Activated T-cell treated with anti-CD3 and anti-CD28 coated beads for 4 hours (primary cell): ENCODE data around the gene SUSD2.
"Not testable (repeated sequence)": the region's sequence is repeated elsewhere in the genome, so short reads cannot be mapped to it uniquely, and the experiment has no call there.

Source experiments
- DNase-seq: peaks from one replicate; pipeline ENCODE4 v3.0.0-alpha.2; 2020

The SUSD2 gene

DNA sequence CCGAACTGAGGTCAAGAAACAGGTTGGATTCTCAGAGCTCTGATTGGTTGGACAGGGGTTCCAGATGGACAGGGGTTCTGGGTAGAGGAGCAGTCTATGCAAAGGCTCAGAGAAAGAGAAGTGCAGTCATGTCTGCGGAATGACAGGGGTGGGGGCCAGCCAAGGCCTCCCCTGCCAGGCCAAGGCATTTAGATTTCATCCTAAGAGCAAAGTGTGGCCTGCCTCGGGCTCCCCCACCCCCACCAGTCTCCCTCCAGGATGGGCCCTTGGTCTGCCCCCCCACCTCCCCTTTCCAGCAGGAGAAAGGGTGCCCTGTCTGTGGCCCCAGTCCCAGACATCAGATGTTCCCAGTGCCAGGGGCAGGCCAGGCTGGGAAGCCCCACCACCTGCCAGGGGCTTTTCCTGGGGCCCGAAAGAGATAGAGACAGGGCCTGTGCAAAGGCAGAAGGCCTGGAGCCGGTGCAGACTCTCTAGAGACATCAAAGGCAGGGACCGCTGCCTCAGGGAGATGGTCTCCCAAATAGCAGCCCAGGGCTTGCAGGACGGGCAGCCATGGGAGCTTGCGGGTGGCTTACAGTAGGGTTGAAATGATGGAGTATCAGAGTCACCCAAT, 9.4 kb downstream of the SUSD2 start:
- no peak for DNase-seq

DNA sequence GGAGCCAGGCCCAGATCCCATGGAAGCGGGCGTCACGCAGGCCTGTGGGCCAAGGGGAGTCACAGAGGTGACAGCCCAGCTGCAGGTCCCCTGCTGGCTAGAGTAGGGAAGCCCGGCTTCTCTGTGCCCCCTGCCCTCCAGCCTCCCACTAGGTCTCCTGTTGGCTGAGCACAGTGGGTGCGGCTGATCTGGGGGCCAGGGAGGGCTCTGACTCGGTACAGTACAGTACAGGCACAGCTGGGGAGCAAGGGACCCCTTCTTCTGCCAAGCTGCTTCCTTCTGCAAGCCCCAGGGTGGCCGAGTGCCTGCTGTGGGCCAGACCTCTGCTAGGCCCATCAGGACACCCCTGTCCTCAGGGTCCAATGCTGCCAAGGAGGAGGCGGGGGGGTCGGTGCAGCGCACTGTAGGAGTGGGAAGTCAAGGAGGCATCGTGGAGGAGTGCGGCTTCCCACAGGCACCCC, 10.1 kb downstream of the SUSD2 start:
- DNase-seq = no peak

- no peak for DNase-seq
Measured at GRCh38 chr22:24191893-24192292, 10.6 kb downstream of the SUSD2 start.

DNA sequence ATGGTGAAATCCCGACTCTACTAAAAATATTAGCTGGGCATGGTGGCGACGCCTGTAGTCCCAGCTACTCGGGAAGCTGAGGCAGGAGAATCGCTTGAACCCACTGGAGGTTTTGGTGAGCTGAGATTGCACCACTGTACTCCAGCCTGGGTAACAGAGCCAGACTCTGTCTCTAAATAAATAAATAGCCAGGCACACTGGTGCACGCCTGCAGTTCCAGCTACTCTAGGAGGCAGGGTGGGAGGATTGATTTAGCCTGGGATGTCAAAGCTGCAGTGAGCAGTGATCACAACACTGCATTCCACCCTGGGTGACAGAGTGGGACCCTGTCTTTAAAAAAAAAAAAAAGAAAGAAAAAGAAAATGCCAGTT, 17.4 kb downstream of the SUSD2 start:
- no peak for DNase-seq

- DNase-seq = no peak
Measured at GRCh38 chr22:24200619-24201212, 19.4 kb downstream of the SUSD2 start.

DNA sequence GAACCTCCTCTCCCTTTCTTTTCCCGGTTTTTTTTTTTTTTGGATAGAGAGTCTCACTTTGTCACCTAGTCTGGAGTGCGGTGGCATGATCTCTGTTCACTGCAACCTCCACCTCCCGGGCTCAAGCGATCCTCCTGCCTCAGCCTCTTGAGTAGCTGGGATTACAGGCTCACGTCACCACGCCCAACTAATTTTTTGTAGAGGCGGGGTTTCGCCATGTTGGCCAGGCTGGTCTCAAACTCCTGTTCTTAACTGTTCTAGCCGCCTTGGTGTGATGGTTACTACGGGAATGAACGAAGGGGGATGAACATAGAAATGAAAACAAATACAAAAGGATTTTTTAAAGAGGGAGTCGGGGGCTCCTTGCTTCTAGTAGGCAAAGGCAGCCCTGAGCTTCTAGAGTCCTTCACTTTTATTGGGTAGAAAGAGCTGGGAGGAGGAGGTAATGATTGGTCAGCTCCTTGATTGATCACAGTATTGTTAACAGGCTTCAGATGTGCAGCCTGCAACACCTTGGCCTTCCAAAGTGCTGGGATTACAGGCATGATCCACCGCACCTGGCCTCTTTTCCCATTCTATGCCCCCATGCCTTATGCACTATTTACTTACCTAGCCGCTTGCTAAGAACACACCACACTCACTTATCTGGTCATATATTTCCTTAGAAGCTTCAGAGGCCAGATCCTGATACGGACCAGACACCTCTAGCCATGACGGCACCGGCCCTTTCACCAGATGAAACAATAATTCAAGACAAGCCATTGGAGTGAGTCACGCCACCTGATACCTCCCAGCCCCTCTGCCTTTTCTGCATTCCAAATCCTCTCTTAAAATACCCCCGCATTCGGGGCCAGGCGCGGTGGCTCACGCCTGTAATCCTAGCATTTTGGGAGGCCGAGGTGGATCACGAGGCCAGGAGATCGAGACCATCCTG, 20.7 kb downstream of the SUSD2 start:
- no peak for DNase-seq

DNA sequence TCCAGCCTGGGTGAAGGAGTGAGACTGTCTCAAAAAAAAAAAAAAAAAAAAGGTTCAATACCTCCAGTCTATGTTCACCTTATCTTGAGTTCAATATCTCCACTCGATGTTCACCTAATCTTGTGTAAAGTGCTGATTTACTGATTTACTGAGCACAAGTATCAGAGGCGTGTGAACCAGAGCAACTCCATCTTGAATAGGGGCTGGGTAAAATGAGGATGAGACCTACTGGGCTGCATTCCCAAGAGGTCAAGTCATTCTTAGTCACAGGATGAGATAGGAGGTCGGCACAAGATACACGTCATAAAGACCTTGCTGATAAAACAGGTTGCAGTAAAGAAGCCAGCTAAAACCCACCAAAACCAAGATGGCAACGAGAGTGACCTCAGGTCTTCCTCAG, 22.6 kb downstream of the SUSD2 start:
- not testable (repeated sequence) for DNase-seq

- DNase-seq = no peak
Measured at GRCh38 chr22:24205438-24206195, 24.3 kb downstream of the SUSD2 start.

DNA sequence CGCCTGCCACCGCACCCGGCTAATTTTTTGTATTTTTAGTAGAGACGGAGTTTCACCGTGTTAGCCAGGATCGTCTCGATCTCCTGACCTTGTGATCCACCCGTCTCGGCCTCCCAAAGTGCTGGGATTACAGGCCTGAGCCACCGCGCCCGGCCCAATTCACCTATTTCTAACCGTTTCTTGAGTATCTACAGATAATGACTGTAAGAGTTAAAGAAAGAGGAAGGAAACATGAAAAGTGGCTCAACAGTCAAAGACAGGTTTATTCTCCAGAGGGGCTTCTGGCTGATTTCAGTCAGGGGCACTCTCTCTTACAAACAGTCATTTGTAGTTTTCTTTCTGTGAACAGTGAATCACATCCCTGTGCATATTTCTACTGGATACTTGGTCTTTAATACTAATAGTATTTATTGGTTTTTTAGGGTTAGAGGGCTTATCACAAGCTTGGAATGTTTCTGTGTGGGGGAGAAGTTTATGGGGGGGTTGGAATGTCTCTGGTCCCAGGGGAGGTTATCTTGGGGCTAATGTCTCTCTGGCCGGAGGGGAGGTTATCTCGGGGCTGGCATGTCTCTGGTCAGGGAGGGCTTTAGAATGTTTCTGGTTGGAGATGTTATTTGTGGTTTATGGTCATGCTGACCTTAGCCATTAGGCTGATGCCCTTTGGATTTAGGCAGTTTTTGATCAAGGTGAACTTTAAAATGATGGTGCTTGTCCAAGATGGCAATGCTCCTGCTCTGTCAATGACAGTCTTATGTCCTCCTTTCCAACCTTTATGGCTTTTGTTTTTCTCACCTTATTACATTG, 25.4 kb downstream of the SUSD2 start:
- DNase-seq = not testable (repeated sequence)

GRCh38 chr22:24207264-24208011, 26.2 kb downstream of the SUSD2 start:
- DNase-seq = no peak

GRCh38 chr22:24208012-24208749, 26.9 kb downstream of the SUSD2 start:
- no peak for DNase-seq

- no peak for DNase-seq
Measured at GRCh38 chr22:24209016-24209415, 27.7 kb downstream of the SUSD2 start.

DNA sequence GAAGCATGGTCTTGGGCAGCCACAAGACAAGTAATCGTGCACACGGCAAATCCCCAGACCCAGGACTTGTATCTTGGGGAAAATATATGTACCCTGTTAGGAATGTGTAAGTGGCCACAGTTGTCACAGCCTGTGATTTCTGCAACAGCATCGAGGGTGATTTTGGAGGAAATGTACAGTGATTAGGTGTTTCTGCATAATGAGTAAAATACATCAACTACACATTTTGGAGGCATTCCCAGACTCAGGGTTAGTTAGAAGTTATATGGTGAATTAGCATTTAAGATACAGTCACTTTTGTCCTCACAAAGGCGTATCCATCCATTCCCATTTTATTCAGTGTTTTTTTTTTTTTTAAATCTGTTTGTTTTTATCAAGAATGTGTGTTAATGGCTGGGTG, 28.4 kb downstream of the SUSD2 start:
- DNase-seq = no peak

DNA sequence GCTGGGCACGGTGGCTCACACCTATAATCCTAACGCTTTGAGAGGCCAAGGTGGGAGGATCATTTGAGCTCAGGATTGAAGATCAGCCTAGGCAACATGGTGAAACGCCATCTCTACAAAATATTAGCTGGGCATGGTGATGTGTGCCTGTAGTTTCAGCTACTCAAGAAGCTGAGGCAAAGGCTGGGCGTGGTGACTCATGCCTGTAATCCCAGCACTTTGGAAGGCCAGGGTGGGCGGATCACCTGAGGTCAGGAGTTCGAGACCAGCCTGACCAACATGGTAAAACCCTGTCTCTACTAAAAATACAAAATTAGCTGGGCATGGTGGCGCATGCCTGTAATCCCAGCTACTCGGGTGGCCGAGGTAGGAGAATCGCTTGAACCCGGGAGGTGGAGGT, 29.1 kb downstream of the SUSD2 start:
- not testable (repeated sequence) for DNase-seq

DNA sequence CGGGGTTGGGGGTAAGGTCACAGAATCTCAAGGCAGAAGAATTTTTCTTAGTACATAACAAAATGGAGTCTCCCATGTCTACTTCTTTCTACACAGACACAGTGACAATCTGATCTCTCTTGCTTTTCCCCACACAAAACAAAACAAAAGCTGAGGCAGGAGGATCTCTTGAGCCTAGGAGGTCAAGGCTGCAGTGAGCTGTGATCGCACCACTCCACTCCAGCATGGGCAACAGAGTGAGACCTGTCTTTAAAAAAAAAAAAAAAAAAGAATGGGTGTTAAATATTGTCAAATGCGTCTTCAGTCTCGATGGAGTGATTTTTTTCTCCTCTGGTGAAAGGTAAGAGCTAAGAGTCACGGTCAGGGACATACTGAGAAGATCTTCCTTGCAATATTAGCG, 30.4 kb downstream of the SUSD2 start:
- DNase-seq = not testable (repeated sequence)

- DNase-seq = not testable (repeated sequence)
Measured at GRCh38 chr22:24213111-24213510, 31.8 kb downstream of the SUSD2 start.

DNA sequence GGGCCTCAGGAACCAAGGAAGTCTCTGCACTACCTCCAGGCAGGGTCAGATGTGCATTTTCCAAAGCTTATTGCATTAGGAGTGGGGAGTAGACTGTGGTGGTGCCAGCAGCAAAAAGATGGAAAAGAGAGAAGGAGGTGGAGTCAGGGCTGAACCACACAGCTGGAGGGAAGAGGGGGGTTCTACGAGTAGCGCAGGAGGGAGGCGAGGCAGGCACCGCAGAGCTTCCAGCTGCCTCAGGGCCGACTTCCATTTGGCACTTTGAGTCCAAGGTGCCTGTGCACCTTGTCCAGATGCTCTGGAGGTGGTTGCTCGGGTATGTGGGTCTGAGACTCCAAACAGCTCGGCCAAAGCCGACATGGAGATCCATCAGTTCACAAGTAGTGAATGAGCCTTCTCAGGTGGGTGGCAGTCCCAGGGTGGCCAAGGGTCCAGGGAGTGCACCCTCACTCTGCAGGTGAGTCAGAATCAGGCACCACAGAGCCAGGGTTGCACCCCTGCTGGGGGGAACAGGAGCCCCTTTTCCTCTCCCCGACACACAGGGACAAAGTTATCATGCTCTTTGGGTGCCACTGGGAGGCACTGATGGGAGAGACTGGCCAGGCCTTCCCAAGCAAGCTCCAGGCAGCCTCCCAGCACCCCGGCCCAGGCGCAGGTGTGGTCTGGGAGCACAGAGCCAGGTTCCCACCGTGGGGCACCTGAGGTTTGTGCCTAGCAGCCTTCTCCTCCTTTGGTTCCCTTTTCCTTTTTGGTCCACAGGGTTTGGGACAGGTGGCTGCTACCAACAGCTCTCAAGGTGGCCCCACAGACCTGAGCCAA, 33.4 kb downstream of the SUSD2 start:
- DNase-seq = no peak

- no peak for DNase-seq
Measured at GRCh38 chr22:24216541-24217209, 35.4 kb downstream of the SUSD2 start.

GRCh38 chr22:24217384-24217783, 36.1 kb downstream of the SUSD2 start:
- no peak for DNase-seq
